Tibial nerve (tissue), 4 donors: Measurements from ENCODE around the gene CDH16. TPM values are rescaled to one million over a fixed set of nuclear protein-coding genes. Genes with fewer than 3 reads are reported as not detected.
"Not testable (repeated sequence)": the region's sequence is repeated elsewhere in the genome, so short reads cannot be mapped to it uniquely, and the experiment has no call there.

Source experiments
- DNase-seq, 2 donors: peaks; one replicate each; pipeline ENCODE4 v3.0.0-alpha.2; 2019; ENCODE audit warnings: low spot score in 2 of 2
- H3K27ac ChIP-seq, 4 donors: fragments of 200-600 bp; sonication (generic) in 3 of 4; one replicate each; pipeline ENCODE4 v1.5.1; 2017 to 2019; ENCODE audit warnings: mild to moderate bottlenecking in 1 of 4
- H3K27me3 ChIP-seq, 2 donors: fragments of 200-600 bp; sonication (generic) in 1 of 2; one replicate each; pipeline versions ENCODE4 v1.5.1 to v1.6.0; 2017 to 2019
- H3K36me3 ChIP-seq, 3 donors: fragments of 200-600 bp; sonication (generic); one replicate each; pipeline ENCODE4 v1.5.1; 2018 to 2019
- H3K4me1 ChIP-seq, 4 donors: fragments of 200-600 bp; sonication (generic) in 3 of 4; one replicate each; pipeline ENCODE4 v1.5.1; 2017 to 2019
- H3K4me3 ChIP-seq, 4 donors: fragments of 200-600 bp; sonication (generic) in 3 of 4; one replicate each; pipeline ENCODE4 v1.5.1; 2017 to 2019; ENCODE audit warnings: mild to moderate bottlenecking in 1 of 4, moderate library complexity in 1 of 4
- H3K9me3 ChIP-seq, 4 donors: fragments of 200-600 bp; sonication (generic) in 3 of 4; one replicate each; pipeline ENCODE4 v1.5.1; 2017 to 2019
- EP300 ChIP-seq, 2 donors: sonication (generic); formaldehyde crosslinking; IDR thresholded peaks; one replicate each; pipeline ENCODE4 v1.6.1; 2017; ENCODE audit warnings: antibody characterized with exemption in 2 of 2, mild to moderate bottlenecking in 1 of 2
- POLR2A ChIP-seq, 2 donors: fragments of 450-650 bp; IDR thresholded peaks; one replicate each; pipeline ENCODE4 v1.6.1; 2017; ENCODE audit warnings: antibody characterized with exemption in 2 of 2, mild to moderate bottlenecking in 2 of 2, moderate library complexity in 2 of 2
- WGBS, 2 donors: methylation state at CpG; one replicate each; pipeline ENCODE4 v1.1.5; 2018; 5-methylcytosine and 5-hydroxymethylcytosine counted together
- total RNA-seq, 4 donors: library from RNA; depleted of rRNA; stranded (reverse); fragments of >200 nt; gene quantifications; one replicate each; pipeline ENCODE4 v1.1.0, GENCODE V29; 2016
- TF ChIP-seq, protein P1 (sequence below), 5 experiments: fragments of 200-600 bp in 3 of 5; fragments of 450-650 bp in 2 of 5; sonication (generic) in 3 of 5; IDR thresholded peaks; one replicate each; pipeline ENCODE4 v1.5.1; 2016 to 2019; ENCODE audit warnings: antibody characterized with exemption in 5 of 5, mild to moderate bottlenecking in 3 of 5, moderate library complexity in 2 of 5

The CDH16 gene
- total RNA-seq, 4 donors from 2014 or later = 0.30 to 2.5 (median 1.4) TPM

DNA sequence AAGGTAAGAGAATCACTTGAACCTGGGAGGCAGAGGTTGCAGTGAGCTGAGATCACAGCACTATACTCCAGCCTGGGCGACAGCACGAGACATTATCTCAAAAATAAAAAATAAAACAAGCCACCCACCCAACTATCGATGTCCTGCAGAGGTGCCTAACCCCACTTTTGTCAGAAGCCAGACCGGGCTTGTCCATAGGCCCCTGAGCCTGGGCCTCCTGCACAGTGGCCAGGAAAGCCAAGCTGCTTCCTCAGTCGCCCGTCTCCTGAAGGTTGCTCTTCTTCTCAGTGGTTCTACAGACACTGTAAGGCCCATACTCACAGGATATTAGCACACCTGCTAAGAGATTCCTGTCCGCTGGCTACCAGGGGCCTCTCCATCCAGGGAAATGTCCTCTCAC is 27.9 kb upstream of the CDH16 start:
- peaks cover 0 to 20% (median 11%) of the 10 kb centered on the region in 4 donors for H3K4me1 ChIP-seq
- DNase-seq = no peak
- TF ChIP-seq, protein P1, sequence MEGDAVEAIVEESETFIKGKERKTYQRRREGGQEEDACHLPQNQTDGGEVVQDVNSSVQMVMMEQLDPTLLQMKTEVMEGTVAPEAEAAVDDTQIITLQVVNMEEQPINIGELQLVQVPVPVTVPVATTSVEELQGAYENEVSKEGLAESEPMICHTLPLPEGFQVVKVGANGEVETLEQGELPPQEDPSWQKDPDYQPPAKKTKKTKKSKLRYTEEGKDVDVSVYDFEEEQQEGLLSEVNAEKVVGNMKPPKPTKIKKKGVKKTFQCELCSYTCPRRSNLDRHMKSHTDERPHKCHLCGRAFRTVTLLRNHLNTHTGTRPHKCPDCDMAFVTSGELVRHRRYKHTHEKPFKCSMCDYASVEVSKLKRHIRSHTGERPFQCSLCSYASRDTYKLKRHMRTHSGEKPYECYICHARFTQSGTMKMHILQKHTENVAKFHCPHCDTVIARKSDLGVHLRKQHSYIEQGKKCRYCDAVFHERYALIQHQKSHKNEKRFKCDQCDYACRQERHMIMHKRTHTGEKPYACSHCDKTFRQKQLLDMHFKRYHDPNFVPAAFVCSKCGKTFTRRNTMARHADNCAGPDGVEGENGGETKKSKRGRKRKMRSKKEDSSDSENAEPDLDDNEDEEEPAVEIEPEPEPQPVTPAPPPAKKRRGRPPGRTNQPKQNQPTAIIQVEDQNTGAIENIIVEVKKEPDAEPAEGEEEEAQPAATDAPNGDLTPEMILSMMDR (IDR thresholded peaks at IDR 0.05) = no peak
- TF ChIP-seq POLR2A (IDR thresholded peaks at IDR 0.05) (no peak), EP300 (IDR thresholded peaks at IDR 0.05) (no peak)
- no peak overlapping the region for H3K4me3 ChIP-seq
- H3K27me3 ChIP-seq = peaks cover 0 to 10% of the 10 kb centered on the region in 2 donors
- peaks cover 0 to 25% (median 6%) of the 10 kb centered on the region in 3 donors for H3K36me3 ChIP-seq
- H3K9me3 ChIP-seq = peaks cover 0 to 3% (median 0%) of the 10 kb centered on the region in 4 donors
- 72 to 78% methylated on average over 7 of the region's 7 CpGs for WGBS, 2 donors
- no peak overlapping the region for H3K27ac ChIP-seq

DNA sequence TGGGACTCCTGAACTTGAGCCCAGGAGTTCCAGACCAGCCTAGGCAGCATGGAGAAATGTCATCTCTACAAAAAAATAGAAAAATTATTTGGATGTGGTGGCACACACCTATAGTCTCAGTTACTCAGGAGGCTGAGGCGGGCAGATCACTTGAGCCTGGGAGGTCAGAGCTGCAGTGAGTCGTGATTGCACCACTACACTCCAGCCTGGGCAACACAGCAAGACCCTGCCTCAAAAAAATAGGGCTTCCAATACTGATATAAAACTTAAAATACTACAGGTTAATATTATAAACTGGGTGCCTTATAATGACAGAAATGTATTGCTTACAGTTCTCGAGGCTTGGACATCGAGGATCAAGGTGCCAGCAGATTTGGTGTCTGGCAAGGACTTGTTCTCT is 27.3 kb upstream of the CDH16 start:
- TF ChIP-seq EP300 (IDR thresholded peaks at IDR 0.05) (no peak), POLR2A (IDR thresholded peaks at IDR 0.05) (no peak)
- TF ChIP-seq, protein P1 (IDR thresholded peaks at IDR 0.05) = no peak
- Histone ChIP-seq H3K36me3 (peaks cover 0 to 31% (median 12%) of the 10 kb centered on the region in 3 donors), H3K27ac (no peak overlapping the region), H3K4me1 (peaks cover 0 to 20% (median 11%) of the 10 kb centered on the region in 4 donors), H3K9me3 (no peaks in the 10 kb centered on the region), H3K4me3 (no peak overlapping the region), H3K27me3 (peaks cover 0 to 10% of the 10 kb centered on the region in 2 donors)
- no peak for DNase-seq
- 84 to 85% methylated on average over 4 of the region's 4 CpGs for WGBS, 2 donors

DNA sequence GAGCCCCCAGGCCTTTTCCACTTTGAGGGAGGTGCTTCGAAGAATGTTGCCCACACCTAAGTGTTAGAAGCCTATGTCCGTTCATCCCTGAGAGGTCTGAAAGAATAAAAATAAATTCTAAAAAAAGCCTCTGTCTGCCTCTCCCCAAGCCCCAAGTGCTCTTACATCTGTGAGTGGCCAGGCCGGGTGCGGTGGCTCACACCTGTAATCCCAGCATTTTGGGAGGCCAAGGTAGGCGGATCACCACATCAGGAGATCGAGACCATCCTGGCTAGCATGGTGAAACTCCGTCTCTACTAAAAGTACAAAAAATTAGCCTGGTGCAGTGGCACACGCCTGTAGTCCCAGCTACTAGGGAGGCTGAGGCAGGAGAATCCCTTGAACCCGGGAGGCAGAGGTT is 26.3 kb upstream of the CDH16 start:
- H3K4me1 ChIP-seq = peaks cover 0 to 20% (median 11%) of the 10 kb centered on the region in 4 donors
- H3K27ac ChIP-seq, H3K9me3 ChIP-seq, DNase-seq, H3K4me3 ChIP-seq: not testable (repeated sequence)
- peaks cover 0 to 10% of the 10 kb centered on the region in 2 donors for H3K27me3 ChIP-seq
- peaks cover 0 to 41% (median 22%) of the 10 kb centered on the region in 3 donors for H3K36me3 ChIP-seq
- 80 to 83% methylated on average over 9 of the region's 9 CpGs for WGBS, 2 donors

DNA sequence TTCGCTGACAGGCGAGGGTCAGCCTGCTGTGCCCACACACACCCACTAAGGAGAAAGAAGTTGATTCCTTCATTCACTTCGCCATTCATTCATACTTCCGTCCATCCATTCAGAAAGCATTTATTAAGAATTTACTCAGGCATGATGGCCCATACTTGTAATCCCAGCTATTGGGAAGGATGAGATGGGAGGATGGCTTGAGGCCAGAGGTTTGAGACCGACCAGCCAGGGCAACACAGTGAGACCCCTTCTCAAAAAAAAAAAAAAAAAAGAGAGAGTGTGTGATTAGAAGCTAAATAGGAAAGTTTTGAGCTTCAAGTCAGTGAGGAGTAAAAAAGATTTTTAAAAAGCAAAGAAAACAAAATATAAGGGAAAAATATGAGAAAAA is 25.4 kb upstream of the CDH16 start:
- no peak for DNase-seq
- Histone ChIP-seq H3K27me3 (peaks cover 0 to 1% of the 10 kb centered on the region in 2 donors), H3K36me3 (peaks cover 0 to 50% (median 24%) of the 10 kb centered on the region in 3 donors), H3K4me3 (no peak overlapping the region), H3K4me1 (peaks cover 0 to 17% (median 9%) of the 10 kb centered on the region in 4 donors), H3K9me3 (no peaks in the 10 kb centered on the region), H3K27ac (no peak overlapping the region)
- TF ChIP-seq EP300 (IDR thresholded peaks at IDR 0.05) = no peak
- TF ChIP-seq, protein P1 (IDR thresholded peaks at IDR 0.05) = no peak
- TF ChIP-seq POLR2A (IDR thresholded peaks at IDR 0.05) = no peak
- 76 to 82% methylated on average over 5 of the region's 5 CpGs for WGBS, 2 donors

DNA sequence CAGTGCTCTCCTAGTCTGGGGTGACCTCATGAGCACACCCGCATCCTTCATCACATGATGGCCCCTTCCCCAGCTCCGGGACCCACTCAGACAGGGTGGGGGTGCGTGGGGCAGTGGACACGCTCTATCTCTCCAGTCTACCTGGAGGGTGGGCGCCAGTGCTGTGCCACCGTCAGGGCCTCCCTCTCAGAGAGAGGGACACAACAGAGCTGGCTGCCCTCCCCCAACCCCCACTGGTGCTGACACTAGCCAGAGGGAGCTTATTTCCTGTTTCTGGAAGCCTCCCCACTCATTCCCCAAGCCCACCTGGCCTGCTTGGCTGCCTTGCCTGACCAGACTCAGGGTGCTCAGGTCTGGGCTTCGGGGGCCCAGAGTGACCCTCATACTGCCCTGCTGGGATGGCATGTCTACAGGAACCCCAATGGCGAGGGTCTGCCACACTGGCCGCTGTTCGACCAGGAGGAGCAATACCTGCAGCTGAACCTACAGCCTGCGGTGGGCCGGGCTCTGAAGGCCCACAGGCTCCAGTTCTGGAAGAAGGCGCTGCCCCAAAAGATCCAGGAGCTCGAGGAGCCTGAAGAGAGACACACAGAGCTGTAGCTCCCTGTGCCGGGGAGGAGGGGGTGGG is 24.9 kb upstream of the CDH16 start:
- H3K36me3 ChIP-seq = peaks cover 0 to 55% (median 24%) of the 10 kb centered on the region in 3 donors
- 79 to 89% methylated on average over 3 to 15 of the region's 15 CpGs for WGBS, 2 donors
- peaks cover 0 to 13% (median 4%) of the 10 kb centered on the region in 4 donors for H3K4me1 ChIP-seq
- H3K9me3 ChIP-seq = no peaks in the 10 kb centered on the region
- H3K27ac ChIP-seq = no peak overlapping the region
- no peak for DNase-seq
- TF ChIP-seq EP300 (IDR thresholded peaks at IDR 0.05) = no peak
- TF ChIP-seq POLR2A (IDR thresholded peaks at IDR 0.05) = no peak
- TF ChIP-seq, protein P1 (IDR thresholded peaks at IDR 0.05) = no peak
- no peak overlapping the region for H3K4me3 ChIP-seq
- no peaks in the 10 kb centered on the region for H3K27me3 ChIP-seq
